HG03066 (cell line): ENCODE data around the gene SMARCC1.
"Not testable (repeated sequence)": the region's sequence is repeated elsewhere in the genome, so short reads cannot be mapped to it uniquely, and the experiment has no call there.

ENCODE experiments used
- ATAC-seq: cut with Tn5 transposase; IDR thresholded peaks from one replicate; pipeline ENCODE4 v1.9.1; 2021; ENCODE audit warnings: low read depth; ENCODE audit not compliant: unreplicated experiment

Gene SMARCC1

GRCh38 chr3:47772788-47773187 lies 8.9 kb downstream of the SMARCC1 start:
- ATAC-seq, result no peak

GRCh38 chr3:47772047-47772446 lies 9.6 kb downstream of the SMARCC1 start:
- no peak for ATAC-seq

- no peak for ATAC-seq
Observed at GRCh38 chr3:47766186-47766585, 15.5 kb downstream of the SMARCC1 start.

- ATAC-seq, result no peak
Observed at GRCh38 chr3:47762233-47762632, 19.5 kb downstream of the SMARCC1 start.

GRCh38 chr3:47761046-47761445 lies 20.6 kb downstream of the SMARCC1 start:
- no peak for ATAC-seq

- not testable (repeated sequence) for ATAC-seq
Observed at GRCh38 chr3:47760207-47760606, 21.5 kb downstream of the SMARCC1 start.

- no peak for ATAC-seq
Observed at GRCh38 chr3:47758261-47759025, 23.2 kb downstream of the SMARCC1 start.

- no peak for ATAC-seq
Observed at GRCh38 chr3:47752716-47753115, 29.0 kb downstream of the SMARCC1 start.

- not testable (repeated sequence) for ATAC-seq
Observed at GRCh38 chr3:47750811-47751354, 30.8 kb downstream of the SMARCC1 start.

- ATAC-seq, result no peak
Observed at GRCh38 chr3:47747558-47747957, 34.1 kb downstream of the SMARCC1 start.

GRCh38 chr3:47746264-47746663 lies 35.4 kb downstream of the SMARCC1 start:
- ATAC-seq, result no peak

- no peak for ATAC-seq
Observed at GRCh38 chr3:47743855-47744254, 37.8 kb downstream of the SMARCC1 start.

GRCh38 chr3:47743352-47743751 lies 38.3 kb downstream of the SMARCC1 start:
- ATAC-seq, result not testable (repeated sequence)

GRCh38 chr3:47741925-47742324 lies 39.8 kb downstream of the SMARCC1 start:
- no peak for ATAC-seq

GRCh38 chr3:47732143-47732542 lies 49.5 kb downstream of the SMARCC1 start:
- no peak for ATAC-seq

- ATAC-seq, result no peak
Observed at GRCh38 chr3:47731061-47731460, 50.6 kb downstream of the SMARCC1 start.

GRCh38 chr3:47722859-47723258 lies 58.8 kb downstream of the SMARCC1 start:
- no peak for ATAC-seq

GRCh38 chr3:47717448-47717847 lies 64.2 kb downstream of the SMARCC1 start:
- not testable (repeated sequence) for ATAC-seq

GRCh38 chr3:47716656-47717055 lies 65.0 kb downstream of the SMARCC1 start:
- ATAC-seq, result no peak

GRCh38 chr3:47715928-47716327 lies 65.8 kb downstream of the SMARCC1 start:
- no peak for ATAC-seq

- no peak for ATAC-seq
Observed at GRCh38 chr3:47714606-47715005, 67.1 kb downstream of the SMARCC1 start.

GRCh38 chr3:47713655-47714054 lies 68.0 kb downstream of the SMARCC1 start:
- ATAC-seq, result no peak
